K562 (cell line): ENCODE data around the gene NOXRED1. TPM values are rescaled to one million over a fixed set of nuclear protein-coding genes. Genes with fewer than 3 reads are reported as not detected.

Experiments
- ATAC-seq: fragments of 200-7000 bp; cut with Tn5 transposase; 3 replicates; pipeline ENCODE4 v1.9.1; 2020; ENCODE audit warnings: moderate library complexity
- BruUV-seq: library from RNA; stranded (reverse); fragments of 400-500 nt; replicated peaks from 2 replicates; lab custom pipeline; 2021; lab: Mats Ljungman, UMichigan
- CTCF ChIA-PET: fragments of 300-600 bp; formaldehyde crosslinking; extraction: SDS; loops from one replicate; lab custom pipeline; 2021; ENCODE audit warnings: low intra/inter-chr PET ratio; lab: Yijun Ruan, JAX
- POLR2A ChIA-PET: fragments of 300-600, 350-650 bp; sonication (Branson Sonifier 250); formaldehyde crosslinking; extraction: SDS; loops from one replicate; lab custom pipeline; 2021; ENCODE audit warnings: antibody characterized with exemption, inconsistent platforms; lab: Yijun Ruan, JAX
- DNase-seq, 4 experiments: peaks; one replicate each; pipeline versions ENCODE4 v3.0.0 to v3.0.0-alpha.2; 2011 to 2018; ENCODE audit warnings: low spot score in 3 of 4, mixed read lengths in 3 of 4; ENCODE audit errors: extremely low read depth in 1 of 4
- FAIRE-seq: peaks from 2 replicates; lab custom pipeline; 2011; peaks lifted over from hg19 to GRCh38; lab: Jason Lieb, UNC
- H2AFZ ChIP-seq: 2 replicates; pipeline ENCODE4 v1.6.0; 2011; ENCODE audit warnings: low read depth, low read length, control low read depth, inconsistent platforms
- H3K27ac ChIP-seq: fragments of 200-600 bp; 3 replicates; pipeline ENCODE4 v1.8.0; 2011; ENCODE audit warnings: low read depth, mild to moderate bottlenecking, control low read depth, inconsistent platforms, low read length, moderate library complexity, mixed read lengths; ENCODE audit errors: extremely low read depth
- H3K27me3 ChIP-seq, 2 experiments: fragments of 300-600 bp in 1 of 2; 2 replicates in 1 of 2; 3 replicates in 1 of 2; pipeline versions ENCODE4 v1.6.0 to v1.8.0; 2011; ENCODE audit warnings: inconsistent platforms in 2 of 2, low read length in 2 of 2, mild to moderate bottlenecking in 1 of 2, mixed read lengths in 1 of 2, moderate library complexity in 1 of 2; ENCODE audit not compliant: control insufficient read depth in 2 of 2, insufficient read depth in 2 of 2
- H3K36me3 ChIP-seq: fragments of 300-600 bp; 3 replicates; pipeline ENCODE4 v1.8.0; 2011; ENCODE audit warnings: mild to moderate bottlenecking, low read length, inconsistent platforms; ENCODE audit not compliant: control insufficient read depth, insufficient read depth
- H3K4me1 ChIP-seq, 2 experiments: fragments of 200-600 bp in 1 of 2; replicated peaks in 1 of 2; 2 replicates in 1 of 2; 3 replicates in 1 of 2; pipeline versions ENCODE4 v1.5.1 to v1.8.0; 2011; ENCODE audit warnings: inconsistent platforms in 2 of 2, low read length in 2 of 2, mild to moderate bottlenecking in 1 of 2, mixed read lengths in 1 of 2, moderate library complexity in 1 of 2; ENCODE audit not compliant: control insufficient read depth in 2 of 2, insufficient read depth in 2 of 2
- H3K4me2 ChIP-seq: 2 replicates; pipeline ENCODE4 v1.6.1; 2011; ENCODE audit warnings: low read length, control low read depth, inconsistent platforms, mixed read lengths; ENCODE audit not compliant: insufficient read depth
- H3K4me3 ChIP-seq: fragments of 200-600 bp; sonication (generic), shearing (Covaris generic); 2 replicates; pipeline ENCODE4 v1.5.1; 2016; ENCODE audit warnings: control low read depth, inconsistent platforms
- H3K79me2 ChIP-seq: fragments of 200-600 bp; 3 replicates; pipeline ENCODE4 v1.8.0; 2011; ENCODE audit warnings: low read length, inconsistent platforms; ENCODE audit not compliant: control insufficient read depth, insufficient read depth
- H3K9ac ChIP-seq, 2 experiments: 2 replicates each; pipeline versions ENCODE4 v1.6.0 to v1.6.1; 2011; ENCODE audit warnings: low read depth in 2 of 2, low read length in 2 of 2, control low read depth in 1 of 2, inconsistent platforms in 1 of 2, mild to moderate bottlenecking in 1 of 2, mixed read lengths in 1 of 2; ENCODE audit not compliant: insufficient read depth in 1 of 2
- H3K9me1 ChIP-seq: one replicate; pipeline ENCODE4 v1.6.0; 2011; ENCODE audit warnings: inconsistent platforms, mild to moderate bottlenecking, low read length, moderate library complexity; ENCODE audit not compliant: control insufficient read depth, insufficient read depth
- H3K9me3 ChIP-seq: replicated peaks from 2 replicates; pipeline ENCODE4 v1.5.1; 2011; ENCODE audit warnings: low read depth, low read length, inconsistent platforms; ENCODE audit not compliant: control insufficient read depth, insufficient read depth
- H4K20me1 ChIP-seq: replicated peaks from 2 replicates; pipeline ENCODE4 v1.6.1; 2011; ENCODE audit warnings: low read length, inconsistent platforms, mixed read lengths; ENCODE audit not compliant: control insufficient read depth, insufficient read depth
- BCL6 ChIP-seq: fragments of 250-450 bp; sonication (Bioruptor Pico); IDR thresholded peaks from 2 replicates; pipeline ENCODE4 v1.4.0; 2020
- HNRNPH1 ChIP-seq: fragments of 200-400 bp; formaldehyde crosslinking; optimal IDR thresholded peaks from 2 replicates; pipeline ENCODE3; 2017; ENCODE audit warnings: low read depth, mild to moderate bottlenecking, low read length, moderate library complexity
- MED1 ChIP-seq: sonication (generic); formaldehyde crosslinking; IDR thresholded peaks from 2 replicates; pipeline ENCODE4 v1.8.1; 2023; ENCODE audit warnings: missing genetic modification reagents, borderline replicate concordance
- MTA3 ChIP-seq: fragments of 450-650 bp; formaldehyde crosslinking; IDR thresholded peaks from 2 replicates; pipeline ENCODE4 v1.6.1; 2017; ENCODE audit warnings: mild to moderate bottlenecking, borderline replicate concordance
- TBP ChIP-seq: optimal IDR thresholded peaks from 2 replicates; pipeline ENCODE3; 2011; ENCODE audit warnings: low read depth, low read length, improper control_type of control experiment
- ZFP30 ChIP-seq: fragments of 250-450 bp; sonication (Bioruptor Pico); IDR thresholded peaks from 2 replicates; pipeline ENCODE4 v1.8.0; 2022; ENCODE audit warnings: moderate library complexity, mild to moderate bottlenecking, inconsistent platforms, borderline replicate concordance
- WGBS: fragments of 100-300 bp; shearing (Covaris generic); methylation state at CpG from one replicate; pipeline ENCODE4 v1.1.6; 2016; ENCODE audit warnings: low coverage, mixed read lengths; ENCODE audit not compliant: insufficient coverage; ENCODE audit errors: missing lambda C conversion rate; 5-methylcytosine and 5-hydroxymethylcytosine counted together
- in situ Hi-C: fragments of 300-500 bp; cut with MboI; formaldehyde crosslinking; loops from 4 replicates; pipeline ENCODE4 v1.15.0; 2018; ENCODE audit warnings: inconsistent platforms, mixed read lengths
- intact Hi-C: fragments of 100-400 bp; cut with micrococcal nuclease; formaldehyde crosslinking; loops from 2 replicates; pipeline ENCODE4 v1.14.2; 2022
- polyA plus RNA-seq, 8 experiments: library from polyadenylated mRNA; depleted of rRNA in 4 of 8; stranded (reverse) in 5 of 8; unstranded in 3 of 8; fragments of >200 nt; fragmentation: Nextera tagmentation in 2 of 8; fragmentation: Illumina TruSeq in 1 of 8; extraction: Ambion mirVana in 2 of 8; extraction: Trizol in 1 of 8; gene quantifications; 2 replicates each; pipeline versions ENCODE4 v1.2.1 to v1.2.3, GENCODE V29; 2011 to 2014; ENCODE audit warnings: inconsistent platforms in 1 of 8, missing spikeins in 1 of 8
- total RNA-seq, 7 experiments: library from RNA; depleted of rRNA in 6 of 7; stranded (reverse); fragments of >200 nt in 6 of 7; fragmentation: Illumina TruSeq in 2 of 7; extraction: Trizol in 2 of 7; gene quantifications; 2 replicates each; pipeline versions ENCODE4 v1.2.1 to v1.2.3, GENCODE V29; 2011 to 2021; ENCODE audit warnings: low replicate concordance in 1 of 7
- TF ChIP-seq, protein P1 (sequence below): sonication (generic); formaldehyde crosslinking; IDR thresholded peaks from 2 replicates; pipeline ENCODE4 v1.8.0; 2022; ENCODE audit warnings: missing genetic modification reagents, mild to moderate bottlenecking, borderline replicate concordance
- TF ChIP-seq, protein P2 (sequence below): sonication (generic); formaldehyde crosslinking; IDR thresholded peaks from 2 replicates; pipeline ENCODE4 v1.8.0; 2023; ENCODE audit warnings: missing genetic modification reagents, mild to moderate bottlenecking, borderline replicate concordance

The NOXRED1 gene
- total and polyA plus RNA-seq, 9 of the 15 experiments (the other 6 are each of a cell fraction or from before 2014, with no cell fraction given): 0.15 to 0.85 (median 0.30) TPM

DNA sequence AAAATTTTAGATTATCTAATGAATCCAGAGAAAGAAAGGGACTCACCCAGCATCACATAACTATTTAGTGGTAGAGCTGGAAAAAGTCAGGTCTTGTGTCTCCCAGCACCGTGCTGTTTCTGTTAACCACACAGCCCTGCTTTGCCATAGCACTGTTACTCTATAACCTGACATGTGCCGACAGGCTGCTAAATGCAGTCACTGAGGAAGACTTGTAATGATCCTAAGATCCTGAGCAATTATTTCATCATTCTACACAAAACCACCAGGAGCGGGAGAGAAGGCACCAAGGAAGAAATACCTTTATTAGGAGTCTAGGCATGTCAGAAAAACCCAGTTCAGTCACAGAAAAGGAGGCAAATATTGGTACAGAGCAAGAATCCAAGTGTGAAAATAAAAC lies 3.1 kb upstream of the NOXRED1 start:
- ChIA-PET CTCF (no interaction called here), POLR2A (no interaction called here)
- no peaks in the 10 kb centered on the region for H3K4me1 ChIP-seq
- H2AFZ ChIP-seq: no peak overlapping the region
- no peaks in the 10 kb centered on the region for H3K9me1 ChIP-seq
- H3K27ac ChIP-seq: no peak overlapping the region
- in situ Hi-C loops: no loop called here
- WGBS: 90% methylated on average over 3 of the region's 3 CpGs
- TF ChIP-seq, protein P1, sequence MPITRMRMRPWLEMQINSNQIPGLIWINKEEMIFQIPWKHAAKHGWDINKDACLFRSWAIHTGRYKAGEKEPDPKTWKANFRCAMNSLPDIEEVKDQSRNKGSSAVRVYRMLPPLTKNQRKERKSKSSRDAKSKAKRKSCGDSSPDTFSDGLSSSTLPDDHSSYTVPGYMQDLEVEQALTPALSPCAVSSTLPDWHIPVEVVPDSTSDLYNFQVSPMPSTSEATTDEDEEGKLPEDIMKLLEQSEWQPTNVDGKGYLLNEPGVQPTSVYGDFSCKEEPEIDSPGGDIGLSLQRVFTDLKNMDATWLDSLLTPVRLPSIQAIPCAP: no peak
- TF ChIP-seq TBP (no peak), HNRNPH1 (no peak), MTA3 (no peak), ZFP30 (CRISPR knock-in tag) (no peak), BCL6 (no peak), MED1 (CRISPR knock-in tag) (no peak)
- TF ChIP-seq, protein P2, sequence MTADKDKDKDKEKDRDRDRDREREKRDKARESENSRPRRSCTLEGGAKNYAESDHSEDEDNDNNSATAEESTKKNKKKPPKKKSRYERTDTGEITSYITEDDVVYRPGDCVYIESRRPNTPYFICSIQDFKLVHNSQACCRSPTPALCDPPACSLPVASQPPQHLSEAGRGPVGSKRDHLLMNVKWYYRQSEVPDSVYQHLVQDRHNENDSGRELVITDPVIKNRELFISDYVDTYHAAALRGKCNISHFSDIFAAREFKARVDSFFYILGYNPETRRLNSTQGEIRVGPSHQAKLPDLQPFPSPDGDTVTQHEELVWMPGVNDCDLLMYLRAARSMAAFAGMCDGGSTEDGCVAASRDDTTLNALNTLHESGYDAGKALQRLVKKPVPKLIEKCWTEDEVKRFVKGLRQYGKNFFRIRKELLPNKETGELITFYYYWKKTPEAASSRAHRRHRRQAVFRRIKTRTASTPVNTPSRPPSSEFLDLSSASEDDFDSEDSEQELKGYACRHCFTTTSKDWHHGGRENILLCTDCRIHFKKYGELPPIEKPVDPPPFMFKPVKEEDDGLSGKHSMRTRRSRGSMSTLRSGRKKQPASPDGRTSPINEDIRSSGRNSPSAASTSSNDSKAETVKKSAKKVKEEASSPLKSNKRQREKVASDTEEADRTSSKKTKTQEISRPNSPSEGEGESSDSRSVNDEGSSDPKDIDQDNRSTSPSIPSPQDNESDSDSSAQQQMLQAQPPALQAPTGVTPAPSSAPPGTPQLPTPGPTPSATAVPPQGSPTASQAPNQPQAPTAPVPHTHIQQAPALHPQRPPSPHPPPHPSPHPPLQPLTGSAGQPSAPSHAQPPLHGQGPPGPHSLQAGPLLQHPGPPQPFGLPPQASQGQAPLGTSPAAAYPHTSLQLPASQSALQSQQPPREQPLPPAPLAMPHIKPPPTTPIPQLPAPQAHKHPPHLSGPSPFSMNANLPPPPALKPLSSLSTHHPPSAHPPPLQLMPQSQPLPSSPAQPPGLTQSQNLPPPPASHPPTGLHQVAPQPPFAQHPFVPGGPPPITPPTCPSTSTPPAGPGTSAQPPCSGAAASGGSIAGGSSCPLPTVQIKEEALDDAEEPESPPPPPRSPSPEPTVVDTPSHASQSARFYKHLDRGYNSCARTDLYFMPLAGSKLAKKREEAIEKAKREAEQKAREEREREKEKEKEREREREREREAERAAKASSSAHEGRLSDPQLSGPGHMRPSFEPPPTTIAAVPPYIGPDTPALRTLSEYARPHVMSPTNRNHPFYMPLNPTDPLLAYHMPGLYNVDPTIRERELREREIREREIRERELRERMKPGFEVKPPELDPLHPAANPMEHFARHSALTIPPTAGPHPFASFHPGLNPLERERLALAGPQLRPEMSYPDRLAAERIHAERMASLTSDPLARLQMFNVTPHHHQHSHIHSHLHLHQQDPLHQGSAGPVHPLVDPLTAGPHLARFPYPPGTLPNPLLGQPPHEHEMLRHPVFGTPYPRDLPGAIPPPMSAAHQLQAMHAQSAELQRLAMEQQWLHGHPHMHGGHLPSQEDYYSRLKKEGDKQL (CRISPR knock-in tag): no peak
- intact Hi-C loops: no loop called here
- no peak overlapping the region for H3K4me2 ChIP-seq
- no peak overlapping the region for H3K4me3 ChIP-seq
- FAIRE-seq (no peak), ATAC-seq (no peak), DNase-seq (no peak)
- no peaks in the 10 kb centered on the region for H4K20me1 ChIP-seq
- H3K27me3 ChIP-seq: no peaks in the 10 kb centered on the region
- H3K36me3 ChIP-seq: peaks cover 37% of the 10 kb centered on the region; the same call in 2 of the 3 replicates
- BruUV-seq: no TSS peak
- no peaks in the 10 kb centered on the region for H3K79me2 ChIP-seq
- H3K9ac ChIP-seq: no peak overlapping the region
- no peaks in the 10 kb centered on the region for H3K9me3 ChIP-seq
